Endodermal cell (in vitro differentiated cells): ENCODE results near the gene ODF4. TPM values are rescaled to one million over a fixed set of nuclear protein-coding genes. Genes with fewer than 3 reads are reported as not detected.
"Not testable (repeated sequence)": the region's sequence is repeated elsewhere in the genome, so short reads cannot be mapped to it uniquely, and the experiment has no call there.

Experiments used
- DNase-seq: peaks from one replicate; pipeline ENCODE4 v3.0.0-alpha.2; 2017
- H3K27ac ChIP-seq: 2 replicates; pipeline ENCODE4 v1.5.1; 2013; ENCODE audit warnings: mild to moderate bottlenecking, low read depth, low read length, moderate library complexity
- H3K27me3 ChIP-seq: 2 replicates; pipeline ENCODE4 v1.6.1; 2013; ENCODE audit warnings: mild to moderate bottlenecking, low read length, moderate library complexity; ENCODE audit not compliant: insufficient read depth, control insufficient read depth, poor library complexity, severe bottlenecking
- H3K36me3 ChIP-seq: 2 replicates; pipeline ENCODE4 v1.7.0; 2013; ENCODE audit warnings: mild to moderate bottlenecking, low read length, moderate library complexity; ENCODE audit not compliant: control insufficient read depth, insufficient read depth
- H3K4me1 ChIP-seq: one replicate; pipeline ENCODE4 v1.7.0; 2013; ENCODE audit warnings: low read length; ENCODE audit not compliant: control insufficient read depth, insufficient read depth
- H3K4me3 ChIP-seq: 2 replicates; pipeline ENCODE4 v1.5.1; 2013; ENCODE audit warnings: mild to moderate bottlenecking, low read length, moderate library complexity
- H3K9ac ChIP-seq: 2 replicates; pipeline ENCODE4 v1.6.1; 2013; ENCODE audit warnings: mild to moderate bottlenecking, low read length, moderate library complexity; ENCODE audit not compliant: poor library complexity, severe bottlenecking; ENCODE audit errors: extremely low read depth
- H3K9me3 ChIP-seq: 2 replicates; pipeline ENCODE4 v1.6.1; 2013; ENCODE audit warnings: mild to moderate bottlenecking, low read length, moderate library complexity; ENCODE audit not compliant: control insufficient read depth
- H3K27ac Mint-ChIP-seq: 2 replicates; pipeline ENCODE4 v1.8.0; 2020; ENCODE audit warnings: mixed read lengths
- H3K27me3 Mint-ChIP-seq: 2 replicates; pipeline ENCODE4 v1.8.0; 2021; ENCODE audit warnings: mild to moderate bottlenecking, mixed read lengths; ENCODE audit not compliant: insufficient read depth
- H3K36me3 Mint-ChIP-seq: 2 replicates; pipeline ENCODE4 v1.8.0; 2020; ENCODE audit warnings: low read depth, mixed read lengths
- H3K4me1 Mint-ChIP-seq: 2 replicates; pipeline ENCODE4 v1.8.0; 2020; ENCODE audit warnings: mixed read lengths
- H3K4me3 Mint-ChIP-seq: 2 replicates; pipeline ENCODE4 v1.8.0; 2020; ENCODE audit warnings: mild to moderate bottlenecking, moderate library complexity, mixed read lengths
- H3K9me3 Mint-ChIP-seq: 2 replicates; pipeline ENCODE4 v1.8.0; 2020; ENCODE audit warnings: mild to moderate bottlenecking, mixed read lengths
- CTCF ChIP-seq: fragments of 200-600 bp; sonication (generic); conservative IDR thresholded peaks from 2 replicates; pipeline ENCODE4 v1.5.0; 2021; ENCODE audit warnings: antibody characterized with exemption, mild to moderate bottlenecking
- WGBS, 2 experiments: methylation state at CpG; one replicate each; pipeline versions ENCODE4 v1.1.5 to v1.1.7; 2013; ENCODE audit warnings: missing lambda C conversion rate in 2 of 2, mixed read lengths in 1 of 2; ENCODE audit not compliant: insufficient coverage in 1 of 2, insufficient read length in 1 of 2; 5-methylcytosine and 5-hydroxymethylcytosine counted together
- total RNA-seq, 2 donors: library from RNA; stranded (reverse); fragmentation: NEBNext Ultra II Directional in 1 of 2; extraction: Animal tissue kit (Norgen Biotek cat#: 25700) in 1 of 2; gene quantifications; 2 replicates in 1 of 2; 3 replicates in 1 of 2; pipeline ENCODE4 v1.2.1, GENCODE V29; 2021

Gene ODF4
- total RNA-seq, 2 donors from 2014 or later, result not detected

GRCh38 chr17:8376271-8377067 is 36.8 kb downstream of the ODF4 start, which contains the start of gene KRABD2:
Gene KRABD2 (minus strand): TSS chr17:8376704.
- peaks cover 4% of the 10 kb centered on the region for H3K9me3 Mint-ChIP-seq
- Histone ChIP-seq H3K27ac (peak within 1 kb of the TSS; percentile 80), H3K9me3 (no peaks in the 10 kb centered on the region), H3K4me1 (peaks cover 10% of the 10 kb centered on the region), H3K4me3 (peak within 1 kb of the TSS; percentile 77), H3K9ac (peak within 1 kb of the TSS; percentile 61), H3K27me3 (no peaks in the 10 kb centered on the region), H3K36me3 (peaks cover 49% of the 10 kb centered on the region)
- H3K36me3 Mint-ChIP-seq, result peaks cover 71% of the 10 kb centered on the region
- TF ChIP-seq CTCF, result peak; percentile 77
- DNase-seq, result peak; percentile 99
- WGBS, 2 experiments, result 12 to 29% methylated on average over 11 to 41 of the region's 41 CpGs
- H3K27ac Mint-ChIP-seq, result peak within 1 kb of the TSS; percentile 94
- H3K4me3 Mint-ChIP-seq, result peak within 1 kb of the TSS; percentile 82
- H3K27me3 Mint-ChIP-seq, result no peaks in the 10 kb centered on the region
- peaks cover 21% of the 10 kb centered on the region for H3K4me1 Mint-ChIP-seq

GRCh38 chr17:8377422-8377821 is 37.8 kb downstream of the ODF4 start:
- H3K36me3 ChIP-seq, result peaks cover 56% of the 10 kb centered on the region
- no peaks in the 10 kb centered on the region for H3K27me3 ChIP-seq
- no peak overlapping the region for H3K4me3 ChIP-seq
- peaks cover 10% of the 10 kb centered on the region for H3K4me1 ChIP-seq
- H3K4me1 Mint-ChIP-seq, result peaks cover 24% of the 10 kb centered on the region
- H3K27ac ChIP-seq, result no peak overlapping the region
- no peak for DNase-seq
- WGBS, 2 experiments, result 94 to 98% methylated on average over 4 of the region's 4 CpGs
- peaks cover 73% of the 10 kb centered on the region for H3K36me3 Mint-ChIP-seq
- H3K27me3 Mint-ChIP-seq, result no peaks in the 10 kb centered on the region
- H3K9ac ChIP-seq, result no peak overlapping the region
- peak overlapping the region; percentile 53 for H3K27ac Mint-ChIP-seq
- TF ChIP-seq CTCF, result no peak
- peaks cover 4% of the 10 kb centered on the region for H3K9me3 Mint-ChIP-seq
- H3K4me3 Mint-ChIP-seq, result peak overlapping the region; percentile 82
- no peaks in the 10 kb centered on the region for H3K9me3 ChIP-seq

- WGBS, 2 experiments, result 95 to 96% methylated on average over 3 to 8 of the region's 8 CpGs
- not testable (repeated sequence) for DNase-seq, H3K27me3 Mint-ChIP-seq, H3K27me3 ChIP-seq, H3K9ac ChIP-seq, H3K4me3 ChIP-seq, H3K4me3 Mint-ChIP-seq, H3K27ac ChIP-seq, H3K4me1 ChIP-seq, H3K9me3 ChIP-seq, H3K9me3 Mint-ChIP-seq
- Mint-ChIP-seq H3K4me1 (peaks cover 24% of the 10 kb centered on the region), H3K36me3 (peaks cover 73% of the 10 kb centered on the region), H3K27ac (peak overlapping the region; percentile 78)
- H3K36me3 ChIP-seq, result peaks cover 56% of the 10 kb centered on the region
Measured at GRCh38 chr17:8378117-8378516, 38.5 kb downstream of the ODF4 start.
